ENCODE measurements around the gene CCL20.

- TF ChIP-seq RARB (CRISPR knock-in tag; IDR thresholded peaks at IDR 0.05) (no peak), TOX (CRISPR knock-in tag; IDR thresholded peaks at IDR 0.05; ENCODE audit: borderline replicate concordance) (no peak), ARNTL (CRISPR knock-in tag; IDR thresholded peaks at IDR 0.05; ENCODE audit: borderline replicate concordance, low read depth) (no peak), POU6F1 (CRISPR knock-in tag; IDR thresholded peaks at IDR 0.05; ENCODE audit: borderline replicate concordance, low read depth) (no peak), PATZ1 (CRISPR knock-in tag; IDR thresholded peaks at IDR 0.05; ENCODE audit: borderline replicate concordance) (no peak), ZC3H10 (CRISPR knock-in tag; IDR thresholded peaks at IDR 0.05) (no peak), ESRRG (CRISPR knock-in tag; IDR thresholded peaks at IDR 0.05) (no peak), BACH2 (CRISPR knock-in tag; IDR thresholded peaks at IDR 0.05; ENCODE audit: borderline replicate concordance) (no peak), ZNF70 (CRISPR knock-in tag; IDR thresholded peaks at IDR 0.05) (no peak)
- TF ChIP-seq, protein P1, sequence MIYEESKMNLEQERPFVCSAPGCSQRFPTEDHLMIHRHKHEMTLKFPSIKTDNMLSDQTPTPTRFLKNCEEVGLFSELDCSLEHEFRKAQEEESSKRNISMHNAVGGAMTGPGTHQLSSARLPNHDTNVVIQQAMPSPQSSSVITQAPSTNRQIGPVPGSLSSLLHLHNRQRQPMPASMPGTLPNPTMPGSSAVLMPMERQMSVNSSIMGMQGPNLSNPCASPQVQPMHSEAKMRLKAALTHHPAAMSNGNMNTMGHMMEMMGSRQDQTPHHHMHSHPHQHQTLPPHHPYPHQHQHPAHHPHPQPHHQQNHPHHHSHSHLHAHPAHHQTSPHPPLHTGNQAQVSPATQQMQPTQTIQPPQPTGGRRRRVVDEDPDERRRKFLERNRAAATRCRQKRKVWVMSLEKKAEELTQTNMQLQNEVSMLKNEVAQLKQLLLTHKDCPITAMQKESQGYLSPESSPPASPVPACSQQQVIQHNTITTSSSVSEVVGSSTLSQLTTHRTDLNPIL (CRISPR knock-in tag; IDR thresholded peaks at IDR 0.05; ENCODE audit: low read depth) = no peak
These were observed 3.7 kb downstream of the CCL20 start for GRCh38 chr2:227817336-227817735.

All from SK-N-SH treated with all-trans-retinoic acid at 6 μM for 48 hours (cell line).